ENCODE measurements around the gene CDH23.

CDH23 gene

DNA sequence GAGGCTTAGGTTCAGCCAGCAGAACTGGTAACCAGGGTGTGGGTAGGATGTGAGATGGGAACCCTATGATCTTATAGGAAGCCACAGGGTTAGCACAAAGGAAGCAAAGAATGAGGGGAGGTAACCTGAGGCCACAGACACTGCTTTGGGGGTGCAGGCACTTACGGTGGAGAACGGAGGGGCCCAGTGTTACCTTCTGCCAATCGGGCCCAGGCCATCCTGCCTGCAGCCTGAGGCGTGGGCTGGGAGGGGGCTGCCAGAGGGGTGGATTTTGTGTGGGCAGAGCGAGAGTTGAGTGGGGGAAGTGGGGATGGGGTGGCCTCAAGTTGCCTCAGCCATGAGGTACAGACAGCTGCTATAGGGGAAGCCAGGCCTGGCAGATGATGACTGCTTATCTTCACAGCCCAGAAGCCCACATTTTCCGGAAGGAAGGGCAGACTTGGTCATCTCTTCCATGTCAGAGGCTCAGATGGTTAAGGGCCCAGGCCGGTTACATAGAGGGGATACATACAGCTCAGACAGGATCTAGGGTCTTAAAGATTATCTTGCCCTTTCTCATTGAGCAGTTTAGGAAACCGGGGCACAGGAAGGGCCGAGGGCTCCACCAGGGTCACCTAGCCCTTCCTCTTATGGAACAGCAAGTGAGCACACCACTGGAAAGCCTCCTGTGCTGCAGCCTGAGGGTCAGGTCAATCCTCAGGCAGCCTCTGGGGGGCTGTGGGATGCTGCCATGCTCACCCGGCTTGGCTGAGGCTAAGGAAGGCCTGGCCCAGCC is 401.0 kb downstream of the CDH23 start:
- no peak for TF ChIP-seq GATA2 (IDR thresholded peaks at IDR 0.05; ENCODE audit: low read depth, low read length)

DNA sequence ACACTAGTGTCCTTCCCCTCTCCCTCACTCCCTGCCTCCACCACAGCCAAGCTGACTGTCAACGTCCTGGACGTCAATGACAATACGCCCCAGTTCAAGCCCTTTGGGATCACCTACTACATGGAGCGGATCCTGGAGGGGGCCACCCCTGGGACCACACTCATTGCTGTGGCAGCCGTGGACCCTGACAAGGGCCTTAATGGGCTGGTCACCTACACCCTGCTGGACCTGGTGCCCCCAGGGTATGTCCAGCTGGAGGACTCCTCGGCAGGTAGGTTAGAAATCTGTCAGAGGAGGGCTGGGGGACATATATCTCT is 401.5 kb downstream of the CDH23 start:
- TF ChIP-seq GATA2 (IDR thresholded peaks at IDR 0.05; ENCODE audit: low read depth, low read length) (no peak), GATA3 (IDR thresholded peaks at IDR 0.05; ENCODE audit: low read depth, low read length) (no peak)

DNA sequence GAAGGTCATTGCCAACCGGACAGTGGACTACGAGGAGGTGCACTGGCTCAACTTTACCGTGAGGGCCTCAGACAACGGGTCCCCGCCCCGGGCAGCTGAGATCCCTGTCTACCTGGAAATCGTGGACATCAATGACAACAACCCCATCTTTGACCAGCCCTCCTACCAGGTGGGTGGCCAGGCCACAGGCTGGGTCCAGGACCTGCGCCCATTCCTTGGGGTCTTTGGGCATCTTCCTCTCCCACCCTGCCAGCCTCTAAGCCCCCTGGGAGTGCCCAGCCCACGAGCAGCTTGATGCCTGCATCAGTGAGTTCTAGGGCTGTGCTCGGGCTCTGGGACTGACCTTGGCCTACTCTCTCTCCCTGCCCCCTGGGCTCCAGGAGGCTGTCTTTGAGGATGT is 402.4 kb downstream of the CDH23 start:
- no peak for TF ChIP-seq GATA3 (IDR thresholded peaks at IDR 0.05; ENCODE audit: low read depth, low read length)
- no peak for TF ChIP-seq GATA2 (IDR thresholded peaks at IDR 0.05; ENCODE audit: low read depth, low read length)

DNA sequence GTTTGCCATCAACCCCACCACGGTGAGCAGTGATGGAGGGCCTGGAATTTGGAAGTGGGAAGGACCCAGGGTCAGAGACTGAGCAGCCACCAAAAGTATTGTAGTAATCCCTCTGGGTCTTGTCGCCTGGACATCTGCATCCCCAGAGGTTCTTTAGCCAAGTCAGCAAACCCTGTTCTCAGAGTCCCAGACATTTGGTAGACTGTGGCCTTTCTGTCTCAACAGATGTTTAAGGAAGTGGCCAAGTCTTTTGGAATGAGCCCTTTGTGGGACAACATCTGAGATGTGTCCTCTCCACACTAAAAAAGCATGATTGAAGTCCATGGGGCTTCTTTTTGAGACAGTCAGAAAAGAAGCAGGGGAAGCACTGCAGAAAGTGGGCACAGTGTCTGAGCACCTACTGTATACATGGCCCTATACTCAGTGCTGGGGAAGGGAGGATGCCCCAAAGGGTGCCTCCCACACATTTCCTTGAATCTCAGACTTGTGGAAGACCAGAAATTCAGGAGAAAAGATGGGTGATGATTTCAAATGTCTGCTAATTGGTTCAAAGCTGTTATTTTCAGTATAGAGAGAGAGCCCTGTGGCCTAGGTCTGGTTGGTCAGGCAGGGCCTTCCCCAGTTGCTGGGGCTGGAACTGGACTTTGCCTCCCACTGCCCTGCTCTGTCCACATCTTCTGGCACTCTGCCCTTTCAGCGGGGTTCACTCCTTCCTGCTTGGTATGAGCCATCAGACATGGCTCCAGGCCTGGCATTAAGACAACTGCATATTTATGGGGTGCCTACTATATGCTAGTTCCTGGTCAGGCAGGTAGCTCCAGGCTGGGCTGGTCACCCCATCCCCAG is 403.1 kb downstream of the CDH23 start:
- TF ChIP-seq GATA2 (IDR thresholded peaks at IDR 0.05; ENCODE audit: low read depth, low read length) (no peak), GATA3 (IDR thresholded peaks at IDR 0.05; ENCODE audit: low read depth, low read length) (no peak)

DNA sequence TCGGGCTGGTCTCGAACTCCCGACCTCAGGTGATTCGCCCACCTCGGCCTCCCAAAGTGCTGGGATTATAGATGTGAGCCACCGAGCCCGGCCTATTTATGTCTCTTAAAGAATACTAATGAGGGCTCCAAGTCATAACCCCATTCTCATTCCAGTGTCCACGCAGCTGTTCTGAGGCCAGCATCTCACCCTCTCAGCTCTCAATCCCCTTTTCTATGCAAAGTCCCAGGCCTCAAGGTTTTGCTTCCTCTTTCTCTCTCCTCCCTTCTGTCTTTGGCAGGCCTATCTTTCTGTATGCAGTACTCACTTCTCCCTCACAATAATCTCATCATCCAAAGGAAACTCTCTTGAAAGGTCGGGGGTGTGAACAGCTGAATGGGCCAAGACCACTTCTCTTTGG is 404.6 kb downstream of the CDH23 start:
- TF ChIP-seq GATA2 (IDR thresholded peaks at IDR 0.05; ENCODE audit: low read depth, low read length), result no peak
- TF ChIP-seq GATA3 (IDR thresholded peaks at IDR 0.05; ENCODE audit: low read depth, low read length), result no peak

DNA sequence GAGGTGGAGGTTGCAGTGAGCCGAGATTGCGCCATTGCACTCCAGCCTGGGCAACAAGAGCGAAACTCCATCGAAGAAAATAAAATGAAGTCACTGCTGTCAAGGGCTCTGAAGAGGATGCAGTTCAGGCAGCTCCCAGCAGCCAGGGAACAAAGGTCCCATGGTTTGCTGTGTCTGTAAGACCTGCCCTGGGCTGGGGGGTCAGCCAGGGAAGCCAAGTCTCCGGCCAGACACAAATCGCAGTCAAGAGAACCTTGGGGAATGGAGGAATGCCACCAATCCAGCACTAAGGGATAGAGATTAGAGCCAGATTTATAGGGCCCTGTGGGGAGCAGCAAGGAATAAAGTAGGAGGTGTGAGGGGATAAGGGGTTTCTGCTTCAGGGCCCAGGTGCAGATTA is 405.5 kb downstream of the CDH23 start:
- TF ChIP-seq GATA2 (IDR thresholded peaks at IDR 0.05; ENCODE audit: low read depth, low read length) (no peak), GATA3 (IDR thresholded peaks at IDR 0.05; ENCODE audit: low read depth, low read length) (no peak)

DNA sequence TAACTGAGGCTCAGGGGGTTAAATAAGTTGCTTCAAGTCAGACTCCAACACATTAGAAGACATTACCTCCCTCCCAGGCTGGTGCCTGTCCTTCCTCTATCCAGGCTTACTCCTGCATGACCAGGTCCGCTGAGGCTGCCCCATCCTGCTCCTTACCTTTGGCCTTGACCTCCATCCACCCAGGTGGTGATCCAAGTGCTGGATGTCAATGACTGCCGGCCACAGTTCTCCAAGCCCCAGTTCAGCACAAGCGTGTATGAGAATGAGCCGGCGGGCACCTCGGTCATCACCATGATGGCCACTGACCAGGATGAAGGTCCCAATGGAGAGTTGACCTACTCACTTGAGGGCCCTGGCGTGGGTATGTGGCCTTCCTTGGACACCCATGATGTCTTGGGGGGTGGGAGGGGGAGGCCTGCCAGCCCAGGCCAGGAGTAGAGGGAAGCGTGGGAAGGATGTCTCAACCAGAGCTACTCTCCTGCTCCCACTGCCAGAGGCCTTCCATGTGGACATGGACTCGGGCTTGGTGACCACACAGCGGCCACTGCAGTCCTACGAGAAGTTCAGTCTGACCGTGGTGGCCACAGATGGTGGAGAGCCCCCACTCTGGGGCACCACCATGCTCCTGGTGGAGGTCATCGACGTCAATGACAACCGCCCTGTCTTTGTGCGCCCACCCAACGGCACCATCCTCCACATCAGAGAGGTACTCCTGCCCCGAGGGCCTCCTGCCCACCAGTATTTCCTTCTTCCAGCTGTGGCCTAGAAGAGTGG is 406.2 kb downstream of the CDH23 start:
- TF ChIP-seq GATA2 (IDR thresholded peaks at IDR 0.05; ENCODE audit: low read depth, low read length) (no peak), GATA3 (IDR thresholded peaks at IDR 0.05; ENCODE audit: low read depth, low read length) (no peak)

DNA sequence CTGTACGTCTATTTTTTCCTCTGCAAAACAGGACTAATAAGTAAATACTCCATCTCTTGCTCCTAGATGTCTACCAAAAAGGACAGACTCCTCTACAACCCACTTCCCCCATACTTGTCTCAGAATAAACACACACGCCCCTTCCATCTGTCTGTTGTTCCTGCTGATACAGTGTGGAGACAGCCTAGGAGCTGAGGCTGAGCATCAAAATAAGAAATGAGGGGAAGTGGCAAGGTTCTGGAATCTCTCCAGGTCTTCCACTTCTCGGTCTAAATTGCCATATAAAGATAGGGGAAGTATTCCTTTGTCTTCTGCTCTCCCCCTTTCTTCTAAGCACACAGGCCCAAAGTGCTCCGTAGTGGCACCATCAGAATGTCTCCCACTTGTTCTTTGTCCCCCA is 407.4 kb downstream of the CDH23 start:
- TF ChIP-seq GATA2 (IDR thresholded peaks at IDR 0.05; ENCODE audit: low read depth, low read length) (no peak), GATA3 (IDR thresholded peaks at IDR 0.05; ENCODE audit: low read depth, low read length) (no peak)

DNA sequence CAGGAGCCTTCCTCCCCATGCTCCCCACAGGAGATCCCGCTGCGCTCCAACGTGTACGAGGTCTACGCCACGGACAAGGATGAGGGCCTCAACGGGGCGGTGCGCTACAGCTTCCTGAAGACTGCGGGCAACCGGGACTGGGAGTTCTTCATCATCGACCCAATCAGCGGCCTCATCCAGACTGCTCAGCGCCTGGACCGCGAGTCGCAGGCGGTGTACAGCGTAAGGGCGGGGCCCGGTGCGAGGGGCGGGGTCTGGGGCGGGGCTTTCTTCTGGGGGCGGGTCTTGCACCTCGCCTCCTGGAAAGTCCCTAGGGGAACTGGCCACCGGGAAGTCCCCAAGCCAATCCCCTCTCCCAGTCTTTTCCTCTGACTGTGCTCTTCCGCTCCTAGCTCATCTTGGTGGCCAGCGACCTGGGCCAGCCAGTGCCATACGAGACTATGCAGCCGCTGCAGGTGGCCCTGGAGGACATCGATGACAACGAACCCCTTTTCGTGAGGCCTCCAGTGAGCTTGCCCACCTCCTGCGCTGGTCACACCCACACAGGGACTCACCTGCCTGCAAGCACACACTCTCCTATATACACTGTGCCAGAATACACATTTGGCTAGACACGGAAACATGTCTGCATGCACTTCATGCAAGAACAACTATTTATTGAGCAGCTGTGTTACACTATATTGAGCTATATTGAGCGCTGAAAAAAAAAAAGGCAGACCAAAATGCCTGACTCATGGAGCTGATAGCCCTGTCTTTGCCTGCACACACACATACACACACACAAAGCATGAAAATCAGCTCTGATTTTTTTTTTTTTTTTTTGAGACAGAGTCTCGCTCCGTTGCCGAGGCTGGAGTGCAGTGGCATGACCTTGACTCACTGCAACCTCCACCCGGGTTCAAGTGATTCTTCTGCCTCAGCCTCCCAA is 409.3 kb downstream of the CDH23 start:
- TF ChIP-seq GATA2 (IDR thresholded peaks at IDR 0.05; ENCODE audit: low read depth, low read length) (no peak), GATA3 (IDR thresholded peaks at IDR 0.05; ENCODE audit: low read depth, low read length) (no peak)

DNA sequence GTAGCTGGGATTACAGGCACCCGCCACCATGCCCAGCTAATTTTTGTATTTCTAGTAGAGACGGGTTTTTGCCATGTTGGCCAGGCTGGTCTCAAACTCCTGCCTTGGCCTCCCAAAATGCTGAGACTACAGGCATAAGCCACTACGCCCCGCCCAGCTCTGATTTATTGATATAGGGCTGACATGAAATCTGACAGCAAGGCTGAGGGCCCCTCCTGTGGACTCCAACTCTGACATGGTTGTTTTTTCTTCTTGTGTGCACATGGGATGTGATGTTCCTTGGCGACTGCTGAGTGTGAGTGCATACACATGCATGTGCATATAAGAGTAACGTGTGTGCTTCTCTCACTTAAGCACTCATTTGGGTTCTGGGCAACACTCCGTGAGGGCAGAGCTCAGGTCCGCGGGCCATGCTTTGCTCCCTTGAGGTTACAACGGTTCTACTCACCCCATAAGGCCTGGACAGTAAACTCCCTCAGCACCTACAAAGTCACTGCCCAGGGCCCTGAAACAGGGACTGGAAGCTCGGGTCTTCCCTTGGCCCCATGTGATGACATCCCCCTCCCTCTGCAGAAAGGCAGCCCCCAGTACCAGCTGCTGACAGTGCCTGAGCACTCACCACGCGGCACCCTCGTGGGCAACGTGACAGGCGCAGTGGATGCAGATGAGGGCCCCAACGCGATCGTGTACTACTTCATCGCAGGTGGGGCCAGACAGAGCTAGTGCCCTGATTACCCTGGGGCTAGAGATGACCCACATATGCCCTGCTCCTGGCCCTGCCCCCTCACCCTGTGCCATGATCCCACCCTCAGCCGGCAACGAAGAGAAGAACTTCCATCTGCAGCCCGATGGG is 410.2 kb downstream of the CDH23 start:
- no peak for TF ChIP-seq GATA2 (IDR thresholded peaks at IDR 0.05; ENCODE audit: low read depth, low read length)
- no peak for TF ChIP-seq GATA3 (IDR thresholded peaks at IDR 0.05; ENCODE audit: low read depth, low read length)

DNA sequence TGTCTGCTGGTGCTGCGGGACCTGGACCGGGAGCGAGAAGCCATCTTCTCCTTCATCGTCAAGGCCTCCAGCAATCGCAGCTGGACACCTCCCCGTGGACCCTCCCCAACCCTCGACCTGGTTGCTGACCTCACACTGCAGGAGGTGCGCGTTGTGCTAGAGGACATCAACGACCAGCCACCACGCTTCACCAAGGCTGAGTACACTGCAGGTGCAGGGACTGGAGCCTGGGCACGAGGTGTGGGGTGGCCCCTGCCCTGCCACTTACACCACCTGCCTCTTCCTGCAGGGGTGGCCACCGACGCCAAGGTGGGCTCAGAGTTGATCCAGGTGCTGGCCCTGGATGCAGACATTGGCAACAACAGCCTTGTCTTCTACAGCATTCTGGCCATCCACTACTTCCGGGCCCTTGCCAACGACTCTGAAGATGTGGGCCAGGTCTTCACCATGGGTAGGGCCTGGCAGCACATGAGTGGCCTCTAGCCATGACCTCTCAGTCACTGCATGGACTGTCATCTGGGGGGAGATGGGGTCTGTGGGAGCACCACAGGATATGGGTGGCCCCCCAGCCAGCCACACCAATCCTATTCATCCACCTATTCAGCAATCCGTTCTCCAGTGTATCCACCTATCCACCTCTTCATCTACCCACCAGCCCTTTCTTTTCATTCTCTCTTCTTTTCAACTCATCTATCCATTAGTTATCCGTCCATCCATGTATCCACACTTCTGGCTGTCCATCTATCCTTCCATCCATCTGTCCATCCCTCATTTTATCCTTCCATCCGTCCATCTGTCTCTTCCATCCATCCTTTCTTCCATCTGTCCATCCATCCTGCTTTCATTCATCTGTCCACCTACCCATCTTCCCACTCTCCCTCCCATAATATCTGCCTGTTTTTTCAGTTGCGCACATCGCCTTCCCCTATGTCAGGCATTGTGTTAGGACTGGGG is 411.1 kb downstream of the CDH23 start:
- TF ChIP-seq GATA3 (IDR thresholded peaks at IDR 0.05; ENCODE audit: low read depth, low read length) (no peak), GATA2 (IDR thresholded peaks at IDR 0.05; ENCODE audit: low read depth, low read length) (no peak)

DNA sequence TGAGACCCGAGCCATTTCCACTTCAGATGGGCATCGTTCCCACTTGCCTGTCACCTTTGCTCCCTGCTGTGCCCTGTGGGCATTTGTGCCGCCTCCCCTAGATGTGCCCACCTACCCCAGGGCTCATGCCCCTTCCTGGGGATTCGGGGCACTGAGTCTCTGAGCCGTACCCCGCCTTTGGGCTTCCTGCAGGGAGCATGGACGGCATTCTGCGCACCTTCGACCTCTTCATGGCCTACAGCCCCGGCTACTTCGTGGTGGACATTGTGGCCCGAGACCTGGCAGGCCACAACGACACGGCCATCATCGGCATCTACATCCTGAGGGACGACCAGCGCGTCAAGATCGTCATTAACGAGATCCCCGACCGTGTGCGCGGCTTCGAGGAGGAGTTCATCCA is 412.9 kb downstream of the CDH23 start:
- TF ChIP-seq GATA2 (IDR thresholded peaks at IDR 0.05; ENCODE audit: low read depth, low read length), result no peak
- no peak for TF ChIP-seq GATA3 (IDR thresholded peaks at IDR 0.05; ENCODE audit: low read depth, low read length)

Measured in SH-SY5Y (cell line).